GM18508 (cell line): ENCODE data around the gene TBC1D25.

Experiments used
- ATAC-seq: cut with Tn5 transposase; IDR thresholded peaks from one replicate; pipeline ENCODE4 v1.9.1; 2021; ENCODE audit warnings: moderate number of reproducible peaks; ENCODE audit not compliant: insufficient read depth, unreplicated experiment

Gene TBC1D25

GRCh38 chrX:48597353-48598264 lies 58.1 kb downstream of the TBC1D25 start, which contains the start of gene WDR13:
Gene WDR13 (plus strand): TSS chrX:48597492. CDS start chrX:48597997, 505 bp downstream.
- no peak for ATAC-seq

GRCh38 chrX:48598614-48599013 lies 59.1 kb downstream of the TBC1D25 start:
- no peak for ATAC-seq

- no peak for ATAC-seq
Observed at GRCh38 chrX:48599341-48599740, 59.8 kb downstream of the TBC1D25 start.

GRCh38 chrX:48600226-48600625 lies 60.7 kb downstream of the TBC1D25 start:
- ATAC-seq: no peak

- no peak for ATAC-seq
Observed at GRCh38 chrX:48601741-48602394, 62.4 kb downstream of the TBC1D25 start.

- ATAC-seq: no peak
Observed at GRCh38 chrX:48604701-48605100, 65.2 kb downstream of the TBC1D25 start.

- ATAC-seq: no peak
Observed at GRCh38 chrX:48606091-48606490, 66.6 kb downstream of the TBC1D25 start.

- ATAC-seq: no peak
Observed at GRCh38 chrX:48611703-48612102, 72.2 kb downstream of the TBC1D25 start.
